ENCODE results near the gene ABCG1.

ABCG1 gene

GRCh38 chr21:42182713-42183371 is 36.1 kb upstream of the ABCG1 start:
- H3K27me3 ChIP-seq (ENCODE audit: control insufficient read depth, insufficient read depth, low read length, poor library complexity, severe bottlenecking) = no peaks in the 10 kb centered on the region
- no peak overlapping the region for H3K27ac ChIP-seq (ENCODE audit: insufficient read depth, low read depth, low read length, poor library complexity, severe bottlenecking)
- peaks cover 5% of the 10 kb centered on the region for H3K4me1 ChIP-seq (ENCODE audit: control insufficient read depth, insufficient read depth, low read length)
- H3K36me3 ChIP-seq (ENCODE audit: control insufficient read depth, insufficient read depth, low read length) = no peaks in the 10 kb centered on the region
- no peak overlapping the region for H3K4me3 ChIP-seq (ENCODE audit: insufficient read depth, low read depth, low read length)
- no peaks in the 10 kb centered on the region for H3K9me3 ChIP-seq (ENCODE audit: control insufficient read depth, low read length)
- 90 to 92% methylated on average over 4 of the region's 4 CpGs for WGBS, 2 experiments

- no peak overlapping the region for H3K27ac ChIP-seq (ENCODE audit: insufficient read depth, low read depth, low read length, poor library complexity, severe bottlenecking)
- H3K36me3 ChIP-seq (ENCODE audit: control insufficient read depth, insufficient read depth, low read length) = no peaks in the 10 kb centered on the region
- no peaks in the 10 kb centered on the region for H3K9me3 ChIP-seq (ENCODE audit: control insufficient read depth, low read length)
- H3K4me3 ChIP-seq (ENCODE audit: insufficient read depth, low read depth, low read length) = no peak overlapping the region
- H3K27me3 ChIP-seq (ENCODE audit: control insufficient read depth, insufficient read depth, low read length, poor library complexity, severe bottlenecking) = no peaks in the 10 kb centered on the region
- H3K4me1 ChIP-seq (ENCODE audit: control insufficient read depth, insufficient read depth, low read length) = peaks cover under 1% of the 10 kb centered on the region
- 94% methylated on average over 6 of the region's 6 CpGs for WGBS, 2 experiments
Measured at GRCh38 chr21:42183374-42184266, 35.3 kb upstream of the ABCG1 start.

DNA sequence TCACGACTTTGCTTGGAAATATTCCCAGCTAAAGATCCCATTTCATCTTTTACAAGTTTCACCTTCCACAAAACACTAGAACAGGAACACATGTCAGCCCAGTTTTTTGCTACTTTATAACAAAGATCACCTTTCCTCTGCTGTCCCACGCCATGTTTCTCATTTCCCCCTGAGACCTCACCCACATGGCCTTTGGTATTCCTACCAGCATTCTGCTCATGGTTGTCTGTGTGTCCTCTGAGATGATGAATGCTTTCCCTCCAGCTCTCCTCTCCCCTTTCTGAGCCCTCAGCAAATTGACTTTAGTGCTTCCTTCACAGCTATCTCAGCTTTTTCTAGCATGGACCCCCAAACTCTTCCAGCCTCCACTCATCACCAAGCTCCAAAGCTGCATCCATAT is 32.3 kb upstream of the ABCG1 start:
- no peaks in the 10 kb centered on the region for H3K4me1 ChIP-seq (ENCODE audit: control insufficient read depth, insufficient read depth, low read length)
- H3K27ac ChIP-seq (ENCODE audit: insufficient read depth, low read depth, low read length, poor library complexity, severe bottlenecking) = no peak overlapping the region
- H3K9me3 ChIP-seq (ENCODE audit: control insufficient read depth, low read length) = no peaks in the 10 kb centered on the region
- H3K4me3 ChIP-seq (ENCODE audit: insufficient read depth, low read depth, low read length) = no peak overlapping the region
- WGBS, 2 experiments = 89 to 93% methylated on average over 2 of the region's 2 CpGs
- H3K27me3 ChIP-seq (ENCODE audit: control insufficient read depth, insufficient read depth, low read length, poor library complexity, severe bottlenecking) = no peaks in the 10 kb centered on the region
- no peaks in the 10 kb centered on the region for H3K36me3 ChIP-seq (ENCODE audit: control insufficient read depth, insufficient read depth, low read length)

GRCh38 chr21:42187976-42188653 is 30.8 kb upstream of the ABCG1 start:
- Histone ChIP-seq H3K9me3 (ENCODE audit: control insufficient read depth, low read length) (no peaks in the 10 kb centered on the region), H3K27me3 (ENCODE audit: control insufficient read depth, insufficient read depth, low read length, poor library complexity, severe bottlenecking) (no peaks in the 10 kb centered on the region), H3K4me1 (ENCODE audit: control insufficient read depth, insufficient read depth, low read length) (no peaks in the 10 kb centered on the region), H3K36me3 (ENCODE audit: control insufficient read depth, insufficient read depth, low read length) (no peaks in the 10 kb centered on the region), H3K27ac (ENCODE audit: insufficient read depth, low read depth, low read length, poor library complexity, severe bottlenecking) (no peak overlapping the region), H3K4me3 (ENCODE audit: insufficient read depth, low read depth, low read length) (no peak overlapping the region)
- 91 to 94% methylated on average over 8 of the region's 8 CpGs for WGBS, 2 experiments

DNA sequence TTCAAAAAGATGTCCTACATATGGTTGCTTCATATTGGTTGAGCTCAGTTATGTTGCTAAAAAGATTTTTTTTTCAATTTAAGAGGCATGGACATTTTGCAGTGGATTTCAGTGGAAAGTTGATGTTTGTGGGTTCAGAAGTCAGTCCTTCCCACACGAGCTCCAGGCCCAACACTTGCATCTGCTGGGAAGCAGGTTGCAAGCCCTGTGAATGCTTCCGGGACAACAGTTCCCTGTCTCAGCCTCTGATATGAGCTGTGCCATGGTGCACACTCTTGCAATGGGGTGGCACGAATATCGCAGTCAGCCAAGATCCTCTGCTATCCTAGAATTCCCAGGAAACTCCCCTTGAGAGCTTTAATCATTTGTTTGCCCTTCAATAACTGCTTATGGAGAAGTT is 30.3 kb upstream of the ABCG1 start:
- H3K9me3 ChIP-seq (ENCODE audit: control insufficient read depth, low read length) = no peaks in the 10 kb centered on the region
- 92% methylated on average over 4 of the region's 4 CpGs for WGBS, 2 experiments
- H3K4me3 ChIP-seq (ENCODE audit: insufficient read depth, low read depth, low read length) = no peak overlapping the region
- H3K36me3 ChIP-seq (ENCODE audit: control insufficient read depth, insufficient read depth, low read length) = no peaks in the 10 kb centered on the region
- no peak overlapping the region for H3K27ac ChIP-seq (ENCODE audit: insufficient read depth, low read depth, low read length, poor library complexity, severe bottlenecking)
- H3K4me1 ChIP-seq (ENCODE audit: control insufficient read depth, insufficient read depth, low read length) = no peaks in the 10 kb centered on the region
- no peaks in the 10 kb centered on the region for H3K27me3 ChIP-seq (ENCODE audit: control insufficient read depth, insufficient read depth, low read length, poor library complexity, severe bottlenecking)

- H3K9me3 ChIP-seq (ENCODE audit: control insufficient read depth, low read length) = no peaks in the 10 kb centered on the region
- 90 to 100% methylated on average over 1 of the region's 1 CpG for WGBS, 2 experiments
- no peaks in the 10 kb centered on the region for H3K36me3 ChIP-seq (ENCODE audit: control insufficient read depth, insufficient read depth, low read length)
- no peaks in the 10 kb centered on the region for H3K27me3 ChIP-seq (ENCODE audit: control insufficient read depth, insufficient read depth, low read length, poor library complexity, severe bottlenecking)
- no peak overlapping the region for H3K27ac ChIP-seq (ENCODE audit: insufficient read depth, low read depth, low read length, poor library complexity, severe bottlenecking)
- H3K4me1 ChIP-seq (ENCODE audit: control insufficient read depth, insufficient read depth, low read length) = no peaks in the 10 kb centered on the region
- no peak overlapping the region for H3K4me3 ChIP-seq (ENCODE audit: insufficient read depth, low read depth, low read length)
Measured at GRCh38 chr21:42189431-42189830, 29.5 kb upstream of the ABCG1 start.

GRCh38 chr21:42189860-42190485 is 29.0 kb upstream of the ABCG1 start:
- 93 to 95% methylated on average over 11 of the region's 11 CpGs for WGBS, 2 experiments

DNA sequence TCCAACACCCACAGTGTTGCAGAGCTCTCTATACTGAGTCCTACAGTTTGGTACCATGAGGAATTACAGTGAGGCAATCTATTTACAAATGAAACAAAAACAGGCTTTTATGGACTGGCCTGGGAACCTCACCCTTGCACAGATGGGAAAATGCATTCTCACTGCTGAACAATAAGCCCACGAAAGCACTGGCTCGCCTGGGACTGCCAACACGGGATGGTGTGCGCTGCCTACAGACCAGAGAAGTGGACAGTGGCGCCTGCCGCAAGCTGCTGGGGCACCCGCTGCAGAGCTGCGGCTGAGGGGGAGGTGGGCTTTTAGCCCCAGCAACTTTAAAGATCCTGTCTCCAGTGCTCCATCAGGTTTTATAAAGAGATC is 28.5 kb upstream of the ABCG1 start:
- no peaks in the 10 kb centered on the region for H3K9me3 ChIP-seq (ENCODE audit: control insufficient read depth, low read length)
- no peaks in the 10 kb centered on the region for H3K4me1 ChIP-seq (ENCODE audit: control insufficient read depth, insufficient read depth, low read length)
- no peak overlapping the region for H3K4me3 ChIP-seq (ENCODE audit: insufficient read depth, low read depth, low read length)
- H3K36me3 ChIP-seq (ENCODE audit: control insufficient read depth, insufficient read depth, low read length) = no peaks in the 10 kb centered on the region
- no peaks in the 10 kb centered on the region for H3K27me3 ChIP-seq (ENCODE audit: control insufficient read depth, insufficient read depth, low read length, poor library complexity, severe bottlenecking)
- WGBS, 2 experiments = 94 to 96% methylated on average over 8 of the region's 8 CpGs
- H3K27ac ChIP-seq (ENCODE audit: insufficient read depth, low read depth, low read length, poor library complexity, severe bottlenecking) = no peak overlapping the region

More at GRCh38 chr21:42189860-42190485, 29.0 kb upstream of the ABCG1 start:
- no peaks in the 10 kb centered on the region for H3K4me1 ChIP-seq (ENCODE audit: control insufficient read depth, insufficient read depth, low read length)
- H3K36me3 ChIP-seq (ENCODE audit: control insufficient read depth, insufficient read depth, low read length) = no peaks in the 10 kb centered on the region
- no peaks in the 10 kb centered on the region for H3K9me3 ChIP-seq (ENCODE audit: control insufficient read depth, low read length)
- H3K27me3 ChIP-seq (ENCODE audit: control insufficient read depth, insufficient read depth, low read length, poor library complexity, severe bottlenecking) = no peaks in the 10 kb centered on the region
- H3K27ac ChIP-seq (ENCODE audit: insufficient read depth, low read depth, low read length, poor library complexity, severe bottlenecking) = no peak overlapping the region
- H3K4me3 ChIP-seq (ENCODE audit: insufficient read depth, low read depth, low read length) = no peak overlapping the region

- 90 to 91% methylated on average over 5 of the region's 5 CpGs for WGBS, 2 experiments
- H3K27ac ChIP-seq (ENCODE audit: insufficient read depth, low read depth, low read length, poor library complexity, severe bottlenecking) = no peak overlapping the region
- no peak overlapping the region for H3K4me3 ChIP-seq (ENCODE audit: insufficient read depth, low read depth, low read length)
- no peaks in the 10 kb centered on the region for H3K9me3 ChIP-seq (ENCODE audit: control insufficient read depth, low read length)
- no peaks in the 10 kb centered on the region for H3K4me1 ChIP-seq (ENCODE audit: control insufficient read depth, insufficient read depth, low read length)
- H3K27me3 ChIP-seq (ENCODE audit: control insufficient read depth, insufficient read depth, low read length, poor library complexity, severe bottlenecking) = no peaks in the 10 kb centered on the region
- no peaks in the 10 kb centered on the region for H3K36me3 ChIP-seq (ENCODE audit: control insufficient read depth, insufficient read depth, low read length)
Measured at GRCh38 chr21:42191064-42191463, 27.9 kb upstream of the ABCG1 start.
